ENCODE results near the gene MOSPD2. TPM values are rescaled to one million over a fixed set of nuclear protein-coding genes. Genes with fewer than 3 reads are reported as not detected.

Gene MOSPD2
- total RNA-seq, 1 donor from 2014 or later = 15.6 TPM

- DNase-seq = no peak
Measured at GRCh38 chrX:14916017-14916674, 42.9 kb downstream of the MOSPD2 start.

- no peak for DNase-seq
Measured at GRCh38 chrX:14919407-14919806, 46.2 kb downstream of the MOSPD2 start.

GRCh38 chrX:14920196-14920595 is 47.0 kb downstream of the MOSPD2 start:
- no peak for DNase-seq

- DNase-seq = no peak
Measured at GRCh38 chrX:14922437-14922836, 49.2 kb downstream of the MOSPD2 start.

GRCh38 chrX:14923761-14924160 is 50.5 kb downstream of the MOSPD2 start:
- DNase-seq = no peak

- DNase-seq = no peak
Measured at GRCh38 chrX:14926471-14926870, 53.2 kb downstream of the MOSPD2 start.

GRCh38 chrX:14927401-14927800 is 54.2 kb downstream of the MOSPD2 start:
- no peak for DNase-seq

GRCh38 chrX:14930663-14931062 is 57.4 kb downstream of the MOSPD2 start:
- DNase-seq = no peak

GRCh38 chrX:14932136-14932535 is 58.9 kb downstream of the MOSPD2 start:
- no peak for DNase-seq

- no peak for DNase-seq
Measured at GRCh38 chrX:14934423-14934822, 61.2 kb downstream of the MOSPD2 start.

- DNase-seq = no peak
Measured at GRCh38 chrX:14936561-14936960, 63.3 kb downstream of the MOSPD2 start.

- no peak for DNase-seq
Measured at GRCh38 chrX:14939644-14940043, 66.4 kb downstream of the MOSPD2 start.

- no peak for DNase-seq
Measured at GRCh38 chrX:14941301-14941700, 68.1 kb downstream of the MOSPD2 start.

GRCh38 chrX:14942341-14942740 is 69.1 kb downstream of the MOSPD2 start:
- no peak for DNase-seq

GRCh38 chrX:14943962-14944361 is 70.7 kb downstream of the MOSPD2 start:
- no peak for DNase-seq

- no peak for DNase-seq
Measured at GRCh38 chrX:14946606-14947155, 73.5 kb downstream of the MOSPD2 start.

GRCh38 chrX:14948691-14949090 is 75.5 kb downstream of the MOSPD2 start:
- DNase-seq = no peak

GRCh38 chrX:14956813-14957582 is 83.8 kb downstream of the MOSPD2 start:
- no peak for DNase-seq

GRCh38 chrX:14963447-14964236 is 90.4 kb downstream of the MOSPD2 start:
- DNase-seq = no peak

GRCh38 chrX:14964500-14964899 is 91.3 kb downstream of the MOSPD2 start:
- no peak for DNase-seq

Measured in occipital lobe (tissue), 2 donors.